GM12801 (cell line): ENCODE data around the gene DAB2.

Experiments used
- CTCF ChIP-seq: IDR thresholded peaks from one replicate; pipeline ENCODE4 v1.5.1; 2011; ENCODE audit warnings: control low read depth; ENCODE audit not compliant: insufficient read length; ENCODE audit errors: extremely low read depth

The DAB2 gene

GRCh38 chr5:39352170-39352569, 72.6 kb downstream of the DAB2 start:
- no peak for TF ChIP-seq CTCF

- no peak for TF ChIP-seq CTCF
These were observed 75.3 kb downstream of the DAB2 start for GRCh38 chr5:39349484-39349883.

GRCh38 chr5:39342460-39342859, 82.3 kb downstream of the DAB2 start:
- no peak for TF ChIP-seq CTCF

GRCh38 chr5:39341896-39342295, 82.9 kb downstream of the DAB2 start:
- TF ChIP-seq CTCF: no peak

- no peak for TF ChIP-seq CTCF
These were observed 84.3 kb downstream of the DAB2 start for GRCh38 chr5:39340506-39340905.

GRCh38 chr5:39337252-39337915, 87.4 kb downstream of the DAB2 start:
- TF ChIP-seq CTCF: no peak

GRCh38 chr5:39333104-39333503, 91.7 kb downstream of the DAB2 start:
- TF ChIP-seq CTCF: no peak
